HCT116 (cell line): Measurements from ENCODE around the gene ACER3. TPM values are rescaled to one million over a fixed set of nuclear protein-coding genes. Genes with fewer than 3 reads are reported as not detected.
"Not testable (repeated sequence)": the region's sequence is repeated elsewhere in the genome, so short reads cannot be mapped to it uniquely, and the experiment has no call there.

Experiments
- ATAC-seq: fragments of 200-7000 bp; cut with Tn5 transposase; 2 replicates; pipeline ENCODE4 v1.9.1; 2020; ENCODE audit warnings: mild to moderate bottlenecking, moderate library complexity
- BruUV-seq: library from RNA; stranded (reverse); fragments of 400-500 nt; replicated peaks from 2 replicates; lab custom pipeline; 2021; lab: Mats Ljungman, UMichigan
- CTCF ChIA-PET: fragments of 300-600 bp; sonication (Branson Sonifier 250); formaldehyde crosslinking; loops from one replicate; lab custom pipeline; 2021; ENCODE audit warnings: antibody characterized with exemption; lab: Charles Lee
- POLR2A ChIA-PET: fragments of 300-600, 350-600 bp; sonication (Branson Sonifier 250); formaldehyde crosslinking; loops from one replicate; lab custom pipeline; 2021; ENCODE audit warnings: antibody characterized with exemption; lab: Charles Lee
- RAD21 ChIA-PET, 2 experiments: fragments of 300-600 bp; sonication (Branson Sonifier 250); formaldehyde crosslinking; loops; one replicate each; lab custom pipeline; 2023; ENCODE audit warnings: low total read pairs in 2 of 2; ENCODE audit not compliant: uncharacterized antibody in 2 of 2, unreplicated experiment in 2 of 2, low non-redundant PET in 1 of 2; lab: Charles Lee
- DNase-seq: peaks from one replicate; pipeline ENCODE4 v3.0.0-alpha.2; 2010; ENCODE audit warnings: low read depth, low spot score
- H2AFZ ChIP-seq: fragments of 200-600 bp; shearing (Covaris generic), sonication (generic); 2 replicates; pipeline ENCODE4 v1.6.1; 2017; ENCODE audit warnings: low read depth, mixed run types, mixed read lengths, antibody characterized with exemption, low read length; ENCODE audit not compliant: poor library complexity, severe bottlenecking
- H3K27ac ChIP-seq: 2 replicates; pipeline ENCODE4 v1.5.1; 2012; ENCODE audit warnings: low read depth, low read length
- H3K27me3 ChIP-seq: fragments of 200-600 bp; sonication (generic); 2 replicates; pipeline ENCODE4 v1.6.1; 2016; ENCODE audit warnings: mixed run types, low read length, mixed read lengths; ENCODE audit not compliant: insufficient read depth
- H3K36me3 ChIP-seq, 2 experiments: fragments of 200-500 bp in 1 of 2; fragments of 200-600 bp in 1 of 2; sonication (Bioruptor generic) in 1 of 2; sonication (generic) in 1 of 2; 2 replicates each; pipeline versions ENCODE4 v1.5.1 to v1.6.1; 2014 to 2016; ENCODE audit warnings: low read length in 2 of 2, inconsistent platforms in 1 of 2, mixed read lengths in 1 of 2, mixed run types in 1 of 2; ENCODE audit not compliant: insufficient read depth in 2 of 2, control insufficient read depth in 1 of 2
- H3K4me1 ChIP-seq, 2 experiments: fragments of 200-600 bp in 1 of 2; sonication (generic) in 1 of 2; 2 replicates each; pipeline versions ENCODE4 v1.5.1 to v1.6.1; 2012 to 2017; ENCODE audit warnings: low read length in 2 of 2, inconsistent platforms in 1 of 2, mild to moderate bottlenecking in 1 of 2, mixed read lengths in 1 of 2, mixed run types in 1 of 2, moderate library complexity in 1 of 2; ENCODE audit not compliant: insufficient read depth in 2 of 2, control insufficient read depth in 1 of 2
- H3K4me2 ChIP-seq: fragments of 200-600 bp; sonication (generic); 2 replicates; pipeline ENCODE4 v1.6.1; 2017; ENCODE audit warnings: mixed run types, low read length, mixed read lengths
- H3K4me3 ChIP-seq, 2 experiments: fragments of 200-600 bp in 1 of 2; sonication (generic) in 1 of 2; replicated peaks in 1 of 2; 2 replicates each; pipeline ENCODE4 v1.5.1; 2011 to 2016; ENCODE audit warnings: low read length in 2 of 2, control low read depth in 1 of 2, low read depth in 1 of 2, mild to moderate bottlenecking in 1 of 2, mixed read lengths in 1 of 2, mixed run types in 1 of 2
- H3K79me2 ChIP-seq: fragments of 200-600 bp; sonication (generic); 2 replicates; pipeline ENCODE4 v1.6.1; 2017; ENCODE audit warnings: mild to moderate bottlenecking, mixed run types, low read length, moderate library complexity, mixed read lengths; ENCODE audit not compliant: insufficient read depth
- H3K9ac ChIP-seq: fragments of 200-600 bp; sonication (generic); 2 replicates; pipeline ENCODE4 v1.6.1; 2016; ENCODE audit warnings: low read length, mixed read lengths
- H3K9me2 ChIP-seq: fragments of 200-600 bp; sonication (generic), shearing (Covaris generic); 2 replicates; pipeline ENCODE4 v1.6.1; 2017; ENCODE audit warnings: mixed run types, mild to moderate bottlenecking, moderate library complexity; ENCODE audit not compliant: insufficient read depth
- H3K9me3 ChIP-seq, 2 experiments: fragments of 200-500 bp in 1 of 2; fragments of 200-600 bp in 1 of 2; sonication (Bioruptor generic) in 1 of 2; sonication (generic) in 1 of 2; 2 replicates each; pipeline ENCODE4 v1.6.1; 2014 to 2017; ENCODE audit warnings: low read length in 2 of 2, mixed read lengths in 2 of 2, inconsistent platforms in 1 of 2, low read depth in 1 of 2, mild to moderate bottlenecking in 1 of 2, mixed run types in 1 of 2, moderate library complexity in 1 of 2; ENCODE audit not compliant: control insufficient read depth in 1 of 2, insufficient read depth in 1 of 2
- H4K20me1 ChIP-seq: fragments of 200-600 bp; sonication (generic), shearing (Covaris generic); 2 replicates; pipeline ENCODE4 v1.6.1; 2017; ENCODE audit warnings: mixed run types, mild to moderate bottlenecking, moderate library complexity; ENCODE audit not compliant: insufficient read depth
- FOSL1 ChIP-seq: IDR thresholded peaks from 2 replicates; pipeline ENCODE4 v1.6.1; 2012; ENCODE audit warnings: low read depth
- SIN3A ChIP-seq: IDR thresholded peaks from 2 replicates; pipeline ENCODE4 v1.6.1; 2012; ENCODE audit warnings: low read depth
- ZBTB33 ChIP-seq: IDR thresholded peaks from 2 replicates; pipeline ENCODE4 v1.6.1; 2011; ENCODE audit warnings: mild to moderate bottlenecking, low read length, moderate library complexity; ENCODE audit not compliant: insufficient replicate concordance; ENCODE audit errors: extremely low read depth
- intact Hi-C: fragments of 100-400 bp; cut with micrococcal nuclease; formaldehyde crosslinking; loops from 2 replicates; pipeline ENCODE4 v1.10.0; 2022
- total RNA-seq: library from RNA; stranded (reverse); gene quantifications from one replicate; pipeline ENCODE4 v1.2.1, GENCODE V29; 2021; ENCODE audit not compliant: unreplicated experiment
- TF ChIP-seq, protein P1 (sequence below): IDR thresholded peaks from 2 replicates; pipeline ENCODE4 v1.6.1; 2012

The ACER3 gene
- total RNA-seq, 1 experiment from 2014 or later = 19.1 TPM

GRCh38 chr11:77060234-77060633, 199.5 kb downstream of the ACER3 start:
- H3K36me3 ChIP-seq = no peaks in the 10 kb centered on the region
- intact Hi-C loops = no loop called here
- H3K79me2 ChIP-seq = no peaks in the 10 kb centered on the region
- no peaks in the 10 kb centered on the region for H3K4me1 ChIP-seq
- no peak overlapping the region for H2AFZ ChIP-seq
- CTCF ChIA-PET = interaction anchor here (1.5 kb wide), 1 partner anchor 13 kb away, joined by 5 read pairs; no protein-coding TSS in a partner anchor
- H3K4me3 ChIP-seq = no peak overlapping the region
- peaks cover 4 to 13% of the 10 kb centered on the region in 2 experiments; a peak in 2 of 4 replicates for H3K9me3 ChIP-seq
- H3K4me2 ChIP-seq = no peak overlapping the region
- DNase-seq (no peak), ATAC-seq (no peak)
- no TSS peak for BruUV-seq
- POLR2A ChIA-PET = no interaction called here
- H4K20me1 ChIP-seq = no peaks in the 10 kb centered on the region
- no peaks in the 10 kb centered on the region for H3K27me3 ChIP-seq
- H3K9me2 ChIP-seq = no peaks in the 10 kb centered on the region
- RAD21 ChIA-PET = no interaction called here
- TF ChIP-seq FOSL1 (no peak), ZBTB33 (no peak), SIN3A (no peak)
- TF ChIP-seq, protein P1, sequence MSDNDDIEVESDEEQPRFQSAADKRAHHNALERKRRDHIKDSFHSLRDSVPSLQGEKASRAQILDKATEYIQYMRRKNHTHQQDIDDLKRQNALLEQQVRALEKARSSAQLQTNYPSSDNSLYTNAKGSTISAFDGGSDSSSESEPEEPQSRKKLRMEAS = no peak
- H3K27ac ChIP-seq = no peak overlapping the region
- H3K9ac ChIP-seq = no peak overlapping the region

DNA sequence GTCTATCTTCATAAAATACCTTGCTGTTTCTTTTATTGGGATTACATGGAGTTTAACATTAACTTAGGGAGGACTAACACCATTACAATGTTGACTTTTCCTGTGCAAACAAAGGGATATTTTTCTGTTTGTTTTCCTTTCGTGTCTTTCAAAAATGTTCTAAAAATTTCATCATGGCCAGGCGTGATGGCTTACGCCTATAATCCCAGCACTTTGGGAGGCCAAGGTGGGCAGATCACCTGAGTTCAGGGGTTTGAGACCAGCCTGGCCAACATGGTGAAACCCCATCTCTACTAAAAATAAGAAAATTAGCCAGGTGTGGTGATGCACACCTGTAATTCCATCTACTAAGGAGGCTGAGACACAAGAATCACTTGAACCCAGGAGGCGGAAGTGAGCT, 200.5 kb downstream of the ACER3 start:
- ATAC-seq, H4K20me1 ChIP-seq, H3K9me3 ChIP-seq, RAD21 ChIA-PET, H3K9ac ChIP-seq, BruUV-seq, H3K79me2 ChIP-seq, H3K4me3 ChIP-seq, intact Hi-C loops, H3K27ac ChIP-seq, H3K4me2 ChIP-seq, DNase-seq, H3K4me1 ChIP-seq, H2AFZ ChIP-seq, H3K9me2 ChIP-seq, H3K36me3 ChIP-seq, H3K27me3 ChIP-seq, POLR2A ChIA-PET: not testable (repeated sequence)
- CTCF ChIA-PET = interaction anchor here (1.5 kb wide), 1 partner anchor 14 kb away, joined by 5 read pairs; no protein-coding TSS in a partner anchor
